Measurements from ENCODE around the gene OR13G1.

- TF ChIP-seq CTCF (IDR thresholded peaks at IDR 0.05) (no peak), POLR2A (IDR thresholded peaks at IDR 0.05) (no peak)
These were observed 32.7 kb downstream of the OR13G1 start for GRCh38 chr1:247646867-247647266.
